ENCODE measurements around the gene RETREG3.
"Not testable (repeated sequence)": the region's sequence is repeated elsewhere in the genome, so short reads cannot be mapped to it uniquely, and the experiment has no call there.

RETREG3 gene

GRCh38 chr17:42561897-42562387 lies 47.2 kb downstream of the RETREG3 start, which contains the start of gene COASY:
TSS of gene COASY (plus strand) at chr17:42562148. CDS start at chr17:42562623, 475 bp downstream.
- Histone ChIP-seq H3K36me3 (ENCODE audit: low read depth) (peaks cover 29% of the 10 kb centered on the region), H3K27ac (ENCODE audit: poor library complexity, severe bottlenecking) (peak within 1 kb of the TSS; percentile 72), H3K4me3 (ENCODE audit: severe bottlenecking) (peak within 1 kb of the TSS; percentile 93), H3K4me1 (ENCODE audit: insufficient read depth, poor library complexity, severe bottlenecking) (peaks cover 2% of the 10 kb centered on the region), H3K9me3 (ENCODE audit: severe bottlenecking) (no peaks in the 10 kb centered on the region), H3K27me3 (ENCODE audit: insufficient read depth, poor library complexity, severe bottlenecking) (no peaks in the 10 kb centered on the region)
- ATAC-seq (ENCODE audit: low read depth) (peak; percentile 70), DNase-seq (ENCODE audit: low spot score) (peak; percentile 97)
- TF ChIP-seq CTCF (IDR thresholded peaks at IDR 0.05; ENCODE audit: poor library complexity, severe bottlenecking), result no peak

- Histone ChIP-seq H3K27ac (ENCODE audit: poor library complexity, severe bottlenecking) (no peak overlapping the region), H3K4me3 (ENCODE audit: severe bottlenecking) (no peak overlapping the region), H3K36me3 (ENCODE audit: low read depth) (peaks cover 18% of the 10 kb centered on the region), H3K9me3 (ENCODE audit: severe bottlenecking) (no peaks in the 10 kb centered on the region), H3K27me3 (ENCODE audit: insufficient read depth, poor library complexity, severe bottlenecking) (no peaks in the 10 kb centered on the region), H3K4me1 (ENCODE audit: insufficient read depth, poor library complexity, severe bottlenecking) (no peaks in the 10 kb centered on the region)
- DNase-seq (ENCODE audit: low spot score), result no peak
- TF ChIP-seq CTCF (IDR thresholded peaks at IDR 0.05; ENCODE audit: poor library complexity, severe bottlenecking), result no peak
- no peak for ATAC-seq (ENCODE audit: low read depth)
These were observed 48.9 kb downstream of the RETREG3 start for GRCh38 chr17:42560246-42560645.

GRCh38 chr17:42559075-42559474 lies 50.1 kb downstream of the RETREG3 start:
- TF ChIP-seq CTCF (IDR thresholded peaks at IDR 0.05; ENCODE audit: poor library complexity, severe bottlenecking), result no peak
- no peaks in the 10 kb centered on the region for H3K9me3 ChIP-seq (ENCODE audit: severe bottlenecking)
- ATAC-seq (ENCODE audit: low read depth) (no peak), DNase-seq (ENCODE audit: low spot score) (no peak)
- no peaks in the 10 kb centered on the region for H3K27me3 ChIP-seq (ENCODE audit: insufficient read depth, poor library complexity, severe bottlenecking)
- H3K4me1 ChIP-seq (ENCODE audit: insufficient read depth, poor library complexity, severe bottlenecking), result no peaks in the 10 kb centered on the region
- H3K27ac ChIP-seq (ENCODE audit: poor library complexity, severe bottlenecking), result peak overlapping the region; percentile 8
- H3K36me3 ChIP-seq (ENCODE audit: low read depth), result peaks cover 8% of the 10 kb centered on the region
- no peak overlapping the region for H3K4me3 ChIP-seq (ENCODE audit: severe bottlenecking)

- DNase-seq (ENCODE audit: low spot score); ATAC-seq (ENCODE audit: low read depth): not testable (repeated sequence)
These were observed 53.1 kb downstream of the RETREG3 start for GRCh38 chr17:42555961-42556617.

GRCh38 chr17:42555122-42555622 lies 54.0 kb downstream of the RETREG3 start:
- Histone ChIP-seq H3K36me3 (ENCODE audit: low read depth) (no peaks in the 10 kb centered on the region), H3K4me3 (ENCODE audit: severe bottlenecking) (peak overlapping the region; percentile 83), H3K4me1 (ENCODE audit: insufficient read depth, poor library complexity, severe bottlenecking) (no peaks in the 10 kb centered on the region), H3K27me3 (ENCODE audit: insufficient read depth, poor library complexity, severe bottlenecking) (no peaks in the 10 kb centered on the region), H3K27ac (ENCODE audit: poor library complexity, severe bottlenecking) (peak overlapping the region; percentile 74), H3K9me3 (ENCODE audit: severe bottlenecking) (no peaks in the 10 kb centered on the region)
- DNase-seq (ENCODE audit: low spot score), result no peak
- no peak for TF ChIP-seq CTCF (IDR thresholded peaks at IDR 0.05; ENCODE audit: poor library complexity, severe bottlenecking)
- no peak for ATAC-seq (ENCODE audit: low read depth)

More at GRCh38 chr17:42555961-42556617, 53.1 kb downstream of the RETREG3 start:
- not testable (repeated sequence) for H3K9me3 ChIP-seq (ENCODE audit: severe bottlenecking); H3K4me3 ChIP-seq (ENCODE audit: severe bottlenecking); H3K27ac ChIP-seq (ENCODE audit: poor library complexity, severe bottlenecking); H3K4me1 ChIP-seq (ENCODE audit: insufficient read depth, poor library complexity, severe bottlenecking); H3K27me3 ChIP-seq (ENCODE audit: insufficient read depth, poor library complexity, severe bottlenecking); H3K36me3 ChIP-seq (ENCODE audit: low read depth)
